Pancreas (tissue), 10 donors: ENCODE results near the gene TRAF7. TPM values are rescaled to one million over a fixed set of nuclear protein-coding genes. Genes with fewer than 3 reads are reported as not detected.

Source experiments
- ATAC-seq, 4 donors: fragments of 200-7000 bp; cut with Tn5 transposase; one replicate each; pipeline versions ENCODE4 v1.8.0 to v1.9.1; 2020; ENCODE audit warnings: mild to moderate bottlenecking in 4 of 4, moderate library complexity in 4 of 4
- DNase-seq, 6 donors: peaks; one replicate each; pipeline ENCODE4 v3.0.0-alpha.2; 2020
- FAIRE-seq: peaks from 2 replicates; lab custom pipeline; 2012; peaks lifted over from hg19 to GRCh38; lab: Jason Lieb, UNC
- H3K27ac ChIP-seq, 4 donors: fragments of 200-600 bp; sonication (generic); 1 replicate in 3 of 4; 2 replicates in 1 of 4; pipeline versions ENCODE4 v1.5.0 to v1.8.0; 2020
- H3K27me3 ChIP-seq, 4 donors: fragments of 200-600 bp; one replicate each; pipeline ENCODE4 v1.8.0; 2021
- H3K36me3 ChIP-seq, 3 donors: fragments of 200-600 bp; sonication (generic) in 1 of 3; one replicate each; pipeline versions ENCODE4 v1.5.0 to v1.8.0; 2020 to 2021
- H3K4me1 ChIP-seq, 3 donors: fragments of 200-600 bp; one replicate each; pipeline ENCODE4 v1.8.0; 2021
- H3K4me3 ChIP-seq, 4 donors: fragments of 200-600 bp; sonication (generic) in 2 of 4; one replicate each; pipeline versions ENCODE4 v1.5.0 to v1.8.0; 2020 to 2021
- H3K9me3 ChIP-seq, 4 donors: fragments of 200-600 bp; one replicate each; pipeline ENCODE4 v1.8.0; 2021
- CTCF ChIP-seq, 4 donors: fragments of 200-600 bp; sonication (generic) in 3 of 4; IDR thresholded peaks; one replicate each; pipeline versions ENCODE4 v1.5.0 to v1.8.0; 2021; ENCODE audit warnings: antibody characterized with exemption in 4 of 4
- WGBS, 2 donors: extraction: QIAGEN DNeasy Blood & Tissue Kit; methylation state at CpG; one replicate each; pipeline ENCODE4 v1.1.7; 2013; 5-methylcytosine and 5-hydroxymethylcytosine counted together
- intact Hi-C, 3 donors: fragments of 100-400 bp; cut with DNase I; formaldehyde crosslinking; loops; one replicate each; pipeline versions ENCODE4 v1.11.1 to v1.14.2; 2022
- polyA plus RNA-seq, 2 donors: library from polyadenylated mRNA; stranded (reverse); fragments of 200-250 nt; gene quantifications; one replicate each; pipeline ENCODE4 v1.2.3, GENCODE V29; 2013
- total RNA-seq, 6 donors: library from RNA; stranded (reverse); fragmentation: NEBNext Ultra II Directional in 4 of 6; extraction: Animal tissue kit (Norgen Biotek cat#: 25700) in 4 of 6; gene quantifications; one replicate each; pipeline versions ENCODE4 v1.2.1 to v1.2.4, GENCODE V29; 2021 to 2023
- donor health status: healthy with polysubstance abuse.
- donor health status: DM: no; HTN: no; CAD: no; lungs with moderate emphysema.
- donor health status: DM: no; HTN: no; CAD: no.
- donor health status: control.
- donor health status: control.
- donor health status: Bipolar disorder and iron deficiency.
- donor health status: DM: yes; HTN: yes; CAD: no.
- donor health status: DM: no; HTN: no; CAD: no.
- donor health status: DM: no; HTN: no; CAD: no.
- donor health status: DM: yes; HTN: yes; CAD: no.

TRAF7 gene
- total and polyA plus RNA-seq, 8 donors = 24.5 to 45.1 (median 34.5) TPM

GRCh38 chr16:2177561-2177960, 22.0 kb downstream of the TRAF7 start:
- Histone ChIP-seq H3K4me1 (no peaks in the 10 kb centered on the region), H3K9me3 (no peaks in the 10 kb centered on the region), H3K27ac (no peak overlapping the region), H3K4me3 (no peak overlapping the region), H3K27me3 (no peaks in the 10 kb centered on the region), H3K36me3 (peaks cover 0 to 33% (median 19%) of the 10 kb centered on the region in 3 donors)
- WGBS, 2 donors = 94 to 96% methylated on average over 20 of the region's 20 CpGs
- no peak for TF ChIP-seq CTCF (IDR thresholded peaks at IDR 0.05)
- DNase-seq (no peak), ATAC-seq (no peak), FAIRE-seq (no peak)
- intact Hi-C loops = loop anchor here in 1 of 3 donors (2.0 kb wide), 1 partner anchor 17 kb away; no protein-coding TSS in a partner anchor

- Histone ChIP-seq H3K36me3 (peaks cover 0 to 26% (median 19%) of the 10 kb centered on the region in 3 donors), H3K27ac (no peak overlapping the region), H3K9me3 (no peaks in the 10 kb centered on the region), H3K4me1 (no peaks in the 10 kb centered on the region), H3K27me3 (no peaks in the 10 kb centered on the region), H3K4me3 (no peak overlapping the region)
- FAIRE-seq (no peak), ATAC-seq (peak in 2 of 4 donors; percentile 34 to 58), DNase-seq (no peak)
- intact Hi-C loops = no loop called here
- 31 to 37% methylated on average over 58 to 106 of the region's 106 CpGs for WGBS, 2 donors
- TF ChIP-seq CTCF (IDR thresholded peaks at IDR 0.05) = no peak
Measured at GRCh38 chr16:2178321-2179106, 22.9 kb downstream of the TRAF7 start.

GRCh38 chr16:2179107-2179501, 23.5 kb downstream of the TRAF7 start:
- no peak for DNase-seq
- WGBS, 2 donors = 49 to 62% methylated on average over 20 to 50 of the region's 50 CpGs

GRCh38 chr16:2179576-2179975, 24.0 kb downstream of the TRAF7 start:
- FAIRE-seq (no peak), DNase-seq (no peak), ATAC-seq (no peak)
- 95 to 96% methylated on average over 15 to 31 of the region's 31 CpGs for WGBS, 2 donors
- no peaks in the 10 kb centered on the region for H3K9me3 ChIP-seq
- H3K36me3 ChIP-seq = peaks cover 0 to 16% (median 11%) of the 10 kb centered on the region in 3 donors
- H3K27ac ChIP-seq = no peak overlapping the region
- TF ChIP-seq CTCF (IDR thresholded peaks at IDR 0.05) = no peak
- no peaks in the 10 kb centered on the region for H3K4me1 ChIP-seq
- H3K27me3 ChIP-seq = no peaks in the 10 kb centered on the region
- intact Hi-C loops = no loop called here
- no peak overlapping the region for H3K4me3 ChIP-seq

More at GRCh38 chr16:2179107-2179501, 23.5 kb downstream of the TRAF7 start:
- Histone ChIP-seq H3K27me3 (no peaks in the 10 kb centered on the region), H3K4me1 (no peaks in the 10 kb centered on the region), H3K36me3 (peaks cover 0 to 20% (median 16%) of the 10 kb centered on the region in 3 donors), H3K4me3 (no peak overlapping the region), H3K27ac (no peak overlapping the region), H3K9me3 (no peaks in the 10 kb centered on the region)
- FAIRE-seq (no peak), ATAC-seq (no peak)
- intact Hi-C loops = no loop called here
- no peak for TF ChIP-seq CTCF (IDR thresholded peaks at IDR 0.05)

- FAIRE-seq = no peak
Measured at GRCh38 chr16:2180461-2180860, 24.9 kb downstream of the TRAF7 start.

More at GRCh38 chr16:2180461-2180860, 24.9 kb downstream of the TRAF7 start:
- no peak for TF ChIP-seq CTCF (IDR thresholded peaks at IDR 0.05)
- Histone ChIP-seq H3K4me1 (no peaks in the 10 kb centered on the region), H3K27ac (no peak overlapping the region), H3K27me3 (no peaks in the 10 kb centered on the region), H3K36me3 (peaks cover 0 to 7% (median 4%) of the 10 kb centered on the region in 3 donors), H3K4me3 (no peak overlapping the region), H3K9me3 (no peaks in the 10 kb centered on the region)
- intact Hi-C loops = no loop called here
- no peak for DNase-seq
- WGBS, 2 donors = 96 to 97% methylated on average over 43 of the region's 43 CpGs
- ATAC-seq = no peak
